ENCODE results near the gene LRMDA.
"Not testable (repeated sequence)": the region's sequence is repeated elsewhere in the genome, so short reads cannot be mapped to it uniquely, and the experiment has no call there.

DNA sequence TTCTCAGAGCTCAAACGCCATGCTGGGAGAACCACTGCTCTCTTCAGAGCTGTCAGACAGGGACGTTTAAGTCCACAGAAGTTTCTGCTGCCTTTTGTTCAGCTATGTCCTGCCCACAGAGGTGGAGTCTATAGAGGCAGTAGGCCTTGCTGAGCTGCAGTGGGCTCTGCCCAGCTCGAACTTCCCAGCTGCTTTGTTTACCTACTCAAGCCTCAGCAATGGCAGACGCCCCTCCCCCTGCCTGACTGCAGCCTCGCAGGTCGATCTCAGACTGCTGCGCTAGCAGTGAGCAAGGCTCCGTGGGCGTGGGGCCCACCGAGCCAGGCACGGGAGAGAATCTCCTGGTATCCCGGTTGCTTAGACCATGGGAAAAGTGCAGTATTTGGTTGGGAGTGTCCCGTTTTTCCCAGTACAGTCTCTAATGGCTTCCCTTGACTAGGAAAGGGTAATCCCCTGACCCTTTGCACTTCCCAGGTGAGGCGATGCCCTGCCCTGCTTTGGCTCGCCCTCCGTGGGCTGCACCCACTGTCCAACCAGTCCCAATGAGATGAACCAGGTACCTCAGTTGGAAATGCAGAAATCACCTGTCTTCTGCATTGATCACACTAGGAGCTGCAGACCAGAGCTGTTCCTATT lies 89.9 kb downstream of the LRMDA start:
- TF ChIP-seq, protein P1, sequence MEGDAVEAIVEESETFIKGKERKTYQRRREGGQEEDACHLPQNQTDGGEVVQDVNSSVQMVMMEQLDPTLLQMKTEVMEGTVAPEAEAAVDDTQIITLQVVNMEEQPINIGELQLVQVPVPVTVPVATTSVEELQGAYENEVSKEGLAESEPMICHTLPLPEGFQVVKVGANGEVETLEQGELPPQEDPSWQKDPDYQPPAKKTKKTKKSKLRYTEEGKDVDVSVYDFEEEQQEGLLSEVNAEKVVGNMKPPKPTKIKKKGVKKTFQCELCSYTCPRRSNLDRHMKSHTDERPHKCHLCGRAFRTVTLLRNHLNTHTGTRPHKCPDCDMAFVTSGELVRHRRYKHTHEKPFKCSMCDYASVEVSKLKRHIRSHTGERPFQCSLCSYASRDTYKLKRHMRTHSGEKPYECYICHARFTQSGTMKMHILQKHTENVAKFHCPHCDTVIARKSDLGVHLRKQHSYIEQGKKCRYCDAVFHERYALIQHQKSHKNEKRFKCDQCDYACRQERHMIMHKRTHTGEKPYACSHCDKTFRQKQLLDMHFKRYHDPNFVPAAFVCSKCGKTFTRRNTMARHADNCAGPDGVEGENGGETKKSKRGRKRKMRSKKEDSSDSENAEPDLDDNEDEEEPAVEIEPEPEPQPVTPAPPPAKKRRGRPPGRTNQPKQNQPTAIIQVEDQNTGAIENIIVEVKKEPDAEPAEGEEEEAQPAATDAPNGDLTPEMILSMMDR (IDR thresholded peaks at IDR 0.05): not testable (repeated sequence)
- not testable (repeated sequence) for TF ChIP-seq POLR2A (IDR thresholded peaks at IDR 0.05)
